Activated CD8-positive, alpha-beta T cell treated with anti-CD3 and anti-CD28 coated beads, Interleukin-2, amount 10 ng/mL, durations not matched to agents 7 days and 5 days (primary cell): ENCODE data around the gene TSC22D3. TPM values are rescaled to one million over a fixed set of nuclear protein-coding genes. Genes with fewer than 3 reads are reported as not detected.
"Not testable (repeated sequence)": the region's sequence is repeated elsewhere in the genome, so short reads cannot be mapped to it uniquely, and the experiment has no call there.

Experiments
- ATAC-seq: fragments of 150-1000 bp; cut with Tn5 transposase; one replicate; pipeline ENCODE4 v1.10.0; 2021; ENCODE audit warnings: moderate library complexity
- CTCF ChIA-PET: fragments of 350-600 bp; sonication (Branson Sonifier 250); formaldehyde crosslinking; loops from one replicate; lab custom pipeline; 2021; ENCODE audit warnings: antibody characterized with exemption; lab: Charles Lee
- POLR2A ChIA-PET: fragments of 350-600 bp; sonication (Branson Sonifier 250); formaldehyde crosslinking; loops from one replicate; lab custom pipeline; 2021; ENCODE audit warnings: antibody characterized with exemption; lab: Charles Lee
- DNase-seq: peaks from one replicate; pipeline ENCODE4 v3.0.0-alpha.2; 2020
- H3K27ac Mint-ChIP-seq: one replicate; pipeline ENCODE4 v1.8.0; 2021; ENCODE audit warnings: mild to moderate bottlenecking, mixed read lengths
- H3K27me3 Mint-ChIP-seq: one replicate; pipeline ENCODE4 v1.8.0; 2021; ENCODE audit warnings: low read depth, mixed read lengths
- H3K36me3 Mint-ChIP-seq: one replicate; pipeline ENCODE4 v1.8.0; 2021; ENCODE audit warnings: low read depth, mixed read lengths
- H3K4me1 Mint-ChIP-seq: one replicate; pipeline ENCODE4 v1.8.0; 2021; ENCODE audit warnings: low read depth, mixed read lengths
- H3K4me3 Mint-ChIP-seq: one replicate; pipeline ENCODE4 v1.8.0; 2021; ENCODE audit warnings: mild to moderate bottlenecking, mixed read lengths
- H3K9me3 Mint-ChIP-seq: one replicate; pipeline ENCODE4 v1.8.0; 2022; ENCODE audit warnings: mixed read lengths; ENCODE audit not compliant: insufficient read depth
- total RNA-seq, 2 experiments: library from RNA; stranded (reverse); gene quantifications; one replicate each; pipeline ENCODE4 v1.2.3, GENCODE V29; 2021

The TSC22D3 gene
- total RNA-seq, 2 experiments from 2014 or later, result 54.8 TPM

DNA sequence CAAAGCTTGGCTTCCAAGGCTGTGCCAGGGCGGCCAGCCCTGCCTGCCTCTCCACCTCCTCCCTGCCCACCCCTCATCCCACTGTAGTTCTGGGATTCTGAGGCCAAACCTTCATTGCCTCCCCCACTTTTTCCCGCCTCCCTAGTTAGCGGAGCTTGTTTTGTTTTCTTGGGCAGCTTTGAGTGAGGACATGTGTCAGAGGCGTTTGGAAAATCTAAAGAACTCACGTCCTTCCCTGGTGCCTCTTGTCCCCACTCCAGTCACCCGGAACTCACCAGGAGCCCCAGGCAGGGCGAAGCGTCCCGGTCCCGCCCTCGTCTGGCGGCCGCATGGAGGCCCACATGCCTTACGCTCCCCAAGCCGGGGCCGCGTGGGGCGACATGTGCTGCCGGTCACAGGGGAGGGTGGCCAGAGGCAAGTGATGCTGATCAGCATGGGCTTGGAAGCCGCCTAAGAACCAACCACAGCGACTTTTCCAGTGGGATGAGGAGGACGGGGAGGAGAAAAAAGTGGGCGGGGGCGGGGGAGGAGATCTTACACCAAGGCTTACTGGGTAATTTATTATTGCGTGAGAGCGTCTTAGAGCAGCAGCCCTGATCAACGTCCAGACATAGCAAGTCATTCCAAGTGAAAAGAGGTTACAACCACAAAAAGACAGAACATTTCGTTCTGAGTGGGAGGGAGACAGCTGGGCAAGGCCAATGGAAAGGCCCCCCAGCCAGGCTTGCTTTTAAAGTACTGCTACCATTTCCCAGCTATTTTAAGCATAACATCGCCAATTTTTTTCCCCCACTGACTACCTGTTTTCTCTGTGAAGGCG is 98.8 kb downstream of the TSC22D3 start:
- Mint-ChIP-seq H3K9me3 (no peaks in the 10 kb centered on the region), H3K36me3 (no peaks in the 10 kb centered on the region), H3K4me3 (peak overlapping the region; percentile 80), H3K27ac (peak overlapping the region; percentile 85), H3K4me1 (peaks cover 65% of the 10 kb centered on the region), H3K27me3 (no peaks in the 10 kb centered on the region)
- ATAC-seq, result peak; percentile 17
- ChIA-PET POLR2A (interaction anchor here (1.3 to 10.2 kb wide), 3 partner anchors 38 to 65 kb away, joined by 4 to 292 read pairs (median 5); partner anchors contain the start of gene PRPS1), CTCF (interaction anchor here (1.1 to 8.1 kb wide), 5 partner anchors 24 to 100 kb away, joined by 3 to 308 read pairs (median 3); partner anchors contain the start of genes NCBP2L, PRPS1 and TSC22D3)
- peak; percentile 43 for DNase-seq

DNA sequence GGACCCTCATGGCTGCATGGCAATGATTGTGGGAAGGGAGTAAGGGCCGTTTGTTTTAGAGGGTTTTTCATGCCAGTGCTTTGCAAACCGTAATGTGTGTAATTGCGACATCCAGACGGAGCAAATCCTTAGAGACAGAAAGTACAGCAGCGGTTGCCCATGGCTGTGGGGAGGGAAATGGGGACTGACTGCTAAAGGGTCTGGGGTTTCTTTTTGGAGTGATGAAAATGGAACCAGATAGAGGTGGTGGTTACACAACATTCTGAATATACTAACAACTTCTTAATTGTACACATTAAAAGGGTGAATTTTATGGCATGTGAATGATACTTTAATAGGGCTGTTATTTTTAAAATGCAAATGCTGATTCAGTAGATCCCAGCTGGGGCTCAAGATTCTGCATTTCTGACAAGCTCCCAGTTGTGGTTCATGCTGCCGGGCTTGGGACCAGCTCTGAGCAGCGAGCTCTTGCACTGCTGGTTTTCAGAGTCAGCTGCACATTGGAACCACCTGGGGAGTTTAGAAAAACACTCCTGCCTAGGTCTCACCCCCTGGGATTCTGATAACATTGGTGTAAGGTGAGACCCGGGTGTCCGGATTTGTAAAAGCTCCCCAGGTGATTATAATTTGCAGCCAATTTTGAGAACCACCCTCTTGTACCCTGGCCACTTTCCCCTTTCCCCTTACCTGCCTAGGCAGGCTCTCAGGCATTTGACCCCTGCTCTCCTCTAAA is 99.6 kb downstream of the TSC22D3 start:
- ATAC-seq, result no peak
- CTCF ChIA-PET, result interaction anchor here (1.1 to 8.1 kb wide), 2 partner anchors 40 to 100 kb away, joined by 3 to 308 read pairs; partner anchors contain the start of gene TSC22D3
- H3K27me3 Mint-ChIP-seq, result no peaks in the 10 kb centered on the region
- no peaks in the 10 kb centered on the region for H3K9me3 Mint-ChIP-seq
- POLR2A ChIA-PET, result interaction anchor here (1.4 to 10.2 kb wide), 2 partner anchors 38 to 66 kb away, joined by 4 to 292 read pairs; no protein-coding TSS in a partner anchor
- H3K4me1 Mint-ChIP-seq, result peaks cover 66% of the 10 kb centered on the region
- peak overlapping the region; percentile 80 for H3K4me3 Mint-ChIP-seq
- H3K27ac Mint-ChIP-seq, result peak overlapping the region; percentile 85
- no peaks in the 10 kb centered on the region for H3K36me3 Mint-ChIP-seq
- no peak for DNase-seq

DNA sequence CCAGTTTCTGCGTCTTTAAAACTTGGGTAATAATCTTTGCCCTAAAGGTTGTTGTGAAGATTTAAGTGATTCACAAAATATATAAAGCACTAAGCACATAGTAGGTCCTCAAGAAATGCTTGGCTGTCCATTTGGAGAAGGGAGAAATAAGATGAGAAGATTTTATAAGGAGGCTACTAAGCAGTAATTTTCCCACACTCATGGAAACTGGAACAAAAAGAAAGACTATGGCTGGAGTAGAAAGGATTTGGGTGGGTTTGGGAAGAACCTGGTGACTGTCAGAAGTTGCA is 100.3 kb downstream of the TSC22D3 start:
- Mint-ChIP-seq H3K9me3 (no peaks in the 10 kb centered on the region), H3K4me1 (peaks cover 64% of the 10 kb centered on the region), H3K36me3 (no peaks in the 10 kb centered on the region), H3K27me3 (no peaks in the 10 kb centered on the region), H3K27ac (peak overlapping the region; percentile 67), H3K4me3 (peak overlapping the region; percentile 80)
- no peak for ATAC-seq
- ChIA-PET POLR2A (interaction anchor here (1.1 to 10.2 kb wide), 2 partner anchors 39 to 66 kb away, joined by 5 to 292 read pairs; no protein-coding TSS in a partner anchor), CTCF (interaction anchor here (0.7 to 8.1 kb wide), 3 partner anchors 41 to 101 kb away, joined by 4 to 308 read pairs (median 71); partner anchors contain the start of genes NCBP2L and TSC22D3)
- no peak for DNase-seq

DNA sequence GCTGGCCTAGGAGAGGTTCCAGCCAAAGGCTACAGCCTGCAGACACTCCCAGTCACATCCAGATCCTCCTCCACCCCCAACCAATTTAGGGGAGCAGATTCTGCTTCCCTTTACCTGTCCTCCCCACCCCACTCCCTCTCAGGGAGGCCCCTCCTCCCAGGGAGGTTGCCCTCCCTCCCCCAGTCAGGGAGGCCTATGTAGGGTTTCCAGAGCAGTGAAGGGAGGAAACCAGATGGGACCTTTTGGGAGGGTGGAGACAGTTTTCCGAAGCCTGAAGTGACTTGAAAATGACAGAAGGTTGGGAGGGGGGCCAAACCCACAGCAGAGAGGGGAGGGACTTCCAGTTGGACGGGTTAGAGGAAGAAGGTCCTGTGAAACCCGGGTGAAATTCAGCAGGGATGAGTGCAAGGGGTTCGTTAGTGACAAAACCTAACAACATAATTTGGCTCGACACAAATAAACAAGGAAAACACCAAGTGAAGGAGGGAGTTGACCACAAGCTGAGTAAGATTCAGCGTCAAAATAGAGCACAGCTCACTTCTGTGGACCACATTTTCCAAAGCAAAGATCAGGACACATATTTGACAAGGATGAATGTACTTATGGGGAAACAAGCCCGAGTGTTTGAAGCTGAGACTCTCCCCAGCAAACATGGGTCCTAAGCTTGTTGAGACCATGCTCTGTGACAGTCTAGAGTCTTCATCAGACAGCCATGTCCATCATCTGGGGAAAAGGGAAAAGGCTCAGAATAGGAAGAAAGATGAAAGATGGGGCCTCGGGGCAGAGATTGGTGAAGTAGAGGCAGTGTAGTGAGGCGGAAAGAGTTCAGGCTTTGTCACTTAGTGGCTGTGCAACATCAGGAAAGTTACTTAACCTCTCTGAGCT is 100.9 kb downstream of the TSC22D3 start:
- H3K27me3 Mint-ChIP-seq, result no peaks in the 10 kb centered on the region
- DNase-seq, result peak; percentile 38
- H3K9me3 Mint-ChIP-seq, result no peaks in the 10 kb centered on the region
- CTCF ChIA-PET, result interaction anchor here (0.7 to 8.1 kb wide), 6 partner anchors 14 to 101 kb away, joined by 4 to 308 read pairs (median 15); partner anchors contain the start of genes NCBP2L and TSC22D3
- POLR2A ChIA-PET, result interaction anchor here (0.8 to 10.2 kb wide), 3 partner anchors 10 to 67 kb away, joined by 4 to 292 read pairs (median 5); no protein-coding TSS in a partner anchor
- peak overlapping the region; percentile 67 for H3K27ac Mint-ChIP-seq
- peak overlapping the region; percentile 80 for H3K4me3 Mint-ChIP-seq
- H3K36me3 Mint-ChIP-seq, result no peaks in the 10 kb centered on the region
- peak; percentile 22 for ATAC-seq
- H3K4me1 Mint-ChIP-seq, result peaks cover 59% of the 10 kb centered on the region

- Mint-ChIP-seq H3K27me3 (no peaks in the 10 kb centered on the region), H3K4me3 (peak overlapping the region; percentile 80), H3K27ac (peak overlapping the region; percentile 89), H3K36me3 (no peaks in the 10 kb centered on the region), H3K9me3 (no peaks in the 10 kb centered on the region), H3K4me1 (peaks cover 55% of the 10 kb centered on the region)
- DNase-seq (peak; percentile 94), ATAC-seq (peak; percentile 76)
- CTCF ChIA-PET, result interaction anchor here (0.7 to 8.1 kb wide), 9 partner anchors 10 to 102 kb away, joined by 3 to 308 read pairs (median 4); partner anchors contain the start of genes NCBP2L and TSC22D3
- POLR2A ChIA-PET, result interaction anchor here (0.8 to 10.2 kb wide), 3 partner anchors 11 to 45 kb away, joined by 4 to 292 read pairs (median 4); no protein-coding TSS in a partner anchor
These were observed 101.6 kb downstream of the TSC22D3 start for GRCh38 chrX:107673933-107674479.

- Mint-ChIP-seq H3K36me3 (no peaks in the 10 kb centered on the region), H3K27me3 (no peaks in the 10 kb centered on the region), H3K4me3 (peak overlapping the region; percentile 56), H3K9me3 (no peaks in the 10 kb centered on the region), H3K4me1 (peaks cover 49% of the 10 kb centered on the region), H3K27ac (peak overlapping the region; percentile 89)
- CTCF ChIA-PET, result interaction anchor here (0.6 to 8.1 kb wide), 21 partner anchors 10 to 132 kb away, joined by 3 to 308 read pairs (median 4); partner anchors contain the start of genes NCBP2L and TSC22D3
- DNase-seq (no peak), ATAC-seq (peak; percentile 3)
- POLR2A ChIA-PET, result interaction anchor here (1.3 to 10.2 kb wide), 2 partner anchors 41 to 44 kb away, joined by 4 to 292 read pairs; no protein-coding TSS in a partner anchor
These were observed 102.2 kb downstream of the TSC22D3 start for GRCh38 chrX:107673431-107673830.

DNA sequence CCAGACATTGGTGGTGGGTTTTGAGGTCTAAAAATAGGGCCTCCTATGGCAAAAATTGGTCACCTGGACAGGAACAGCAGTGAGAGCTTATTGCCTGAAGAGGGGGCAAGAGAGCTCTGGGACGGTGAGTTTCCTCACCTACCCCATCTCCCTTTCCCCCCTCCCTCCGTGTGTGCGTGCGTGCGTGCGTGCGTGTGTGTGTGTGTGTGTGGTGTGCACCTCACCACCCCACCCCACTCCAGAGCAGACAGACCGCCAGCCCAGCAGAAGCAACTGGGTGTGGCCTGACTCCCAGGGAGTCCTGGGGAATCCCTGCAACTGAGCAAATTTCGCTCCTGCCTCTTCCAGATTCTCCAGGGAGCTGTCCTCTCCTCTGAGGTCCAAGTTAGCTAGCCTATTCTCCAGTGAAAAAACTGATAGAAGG is 102.6 kb downstream of the TSC22D3 start:
- ATAC-seq, result peak; percentile 39
- H3K4me1 Mint-ChIP-seq, result peaks cover 44% of the 10 kb centered on the region
- CTCF ChIA-PET, result interaction anchor here (0.6 to 8.1 kb wide), 20 partner anchors 10 to 132 kb away, joined by 3 to 308 read pairs (median 4); partner anchors contain the start of genes NCBP2L and TSC22D3

GRCh38 chrX:107671256-107671655 is 104.3 kb downstream of the TSC22D3 start:
- ChIA-PET CTCF (interaction anchor here (3.6 to 7.3 kb wide), 2 partner anchors 47 to 105 kb away, joined by 18 to 71 read pairs; partner anchors contain the start of genes NCBP2L and TSC22D3), POLR2A (interaction anchor here (10.2 kb wide), 1 partner anchor 43 kb away, joined by 292 read pairs; no protein-coding TSS in a partner anchor)
- not testable (repeated sequence) for H3K9me3 Mint-ChIP-seq, DNase-seq, ATAC-seq, H3K4me3 Mint-ChIP-seq, H3K36me3 Mint-ChIP-seq, H3K27ac Mint-ChIP-seq, H3K27me3 Mint-ChIP-seq
- H3K4me1 Mint-ChIP-seq, result peaks cover 35% of the 10 kb centered on the region

More for the DNA sequence above, 102.6 kb downstream of the TSC22D3 start:
- DNase-seq, result peak; percentile 83
- no peaks in the 10 kb centered on the region for H3K27me3 Mint-ChIP-seq
- no peaks in the 10 kb centered on the region for H3K36me3 Mint-ChIP-seq
- POLR2A ChIA-PET, result interaction anchor here (0.6 to 10.2 kb wide), 4 partner anchors 42 to 105 kb away, joined by 3 to 292 read pairs (median 4); partner anchors contain the start of genes NCBP2L and PRPS1
- peak overlapping the region; percentile 89 for H3K27ac Mint-ChIP-seq
- H3K4me3 Mint-ChIP-seq, result peak overlapping the region; percentile 56
- H3K9me3 Mint-ChIP-seq, result no peaks in the 10 kb centered on the region

GRCh38 chrX:107669885-107670628 is 105.5 kb downstream of the TSC22D3 start:
- ATAC-seq (no peak), DNase-seq (no peak)
- H3K9me3 Mint-ChIP-seq, result no peaks in the 10 kb centered on the region
- H3K36me3 Mint-ChIP-seq, result no peaks in the 10 kb centered on the region
- no peak overlapping the region for H3K4me3 Mint-ChIP-seq
- no peak overlapping the region for H3K27ac Mint-ChIP-seq
- POLR2A ChIA-PET, result no interaction called here
- CTCF ChIA-PET, result interaction anchor here (0.6 to 7.3 kb wide), 3 partner anchors 10 to 106 kb away, joined by 3 to 71 read pairs (median 18); partner anchors contain the start of genes NCBP2L and TSC22D3
- H3K4me1 Mint-ChIP-seq, result peaks cover 27% of the 10 kb centered on the region
- H3K27me3 Mint-ChIP-seq, result no peaks in the 10 kb centered on the region
